Measurements from ENCODE around the gene WDR27.

Gene WDR27

DNA sequence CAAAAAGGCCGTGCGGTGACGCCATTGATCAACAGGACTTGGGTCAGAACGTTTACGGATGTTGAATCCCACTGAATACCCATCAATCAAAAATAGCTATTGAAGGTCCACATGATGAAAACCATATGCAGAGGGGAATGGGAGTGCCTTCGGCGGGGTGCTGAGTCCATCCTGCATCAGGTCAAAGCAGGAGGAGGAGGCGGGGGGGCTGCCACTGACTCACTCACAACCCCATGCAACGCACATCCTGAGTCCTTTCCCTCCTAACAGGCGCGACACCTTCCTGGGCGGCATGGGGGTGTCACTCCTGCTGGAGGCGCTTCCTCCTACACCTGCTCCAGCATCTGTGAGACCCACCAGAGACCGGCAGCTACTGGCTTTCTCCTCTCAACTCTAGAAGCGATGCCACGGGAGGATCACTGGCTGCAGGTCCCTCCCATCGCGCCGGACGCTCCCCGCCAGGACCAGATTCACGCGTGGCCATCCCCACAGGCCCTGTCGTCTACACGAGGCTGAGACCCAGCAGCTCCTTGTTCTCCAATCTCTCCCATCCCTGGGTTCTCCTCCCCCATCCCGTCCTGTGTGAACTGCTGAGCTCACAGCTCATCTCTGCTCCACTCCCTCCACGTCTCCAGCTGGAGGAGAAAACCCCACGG lies 277.6 kb downstream of the WDR27 start:
- no peak for DNase-seq

DNA sequence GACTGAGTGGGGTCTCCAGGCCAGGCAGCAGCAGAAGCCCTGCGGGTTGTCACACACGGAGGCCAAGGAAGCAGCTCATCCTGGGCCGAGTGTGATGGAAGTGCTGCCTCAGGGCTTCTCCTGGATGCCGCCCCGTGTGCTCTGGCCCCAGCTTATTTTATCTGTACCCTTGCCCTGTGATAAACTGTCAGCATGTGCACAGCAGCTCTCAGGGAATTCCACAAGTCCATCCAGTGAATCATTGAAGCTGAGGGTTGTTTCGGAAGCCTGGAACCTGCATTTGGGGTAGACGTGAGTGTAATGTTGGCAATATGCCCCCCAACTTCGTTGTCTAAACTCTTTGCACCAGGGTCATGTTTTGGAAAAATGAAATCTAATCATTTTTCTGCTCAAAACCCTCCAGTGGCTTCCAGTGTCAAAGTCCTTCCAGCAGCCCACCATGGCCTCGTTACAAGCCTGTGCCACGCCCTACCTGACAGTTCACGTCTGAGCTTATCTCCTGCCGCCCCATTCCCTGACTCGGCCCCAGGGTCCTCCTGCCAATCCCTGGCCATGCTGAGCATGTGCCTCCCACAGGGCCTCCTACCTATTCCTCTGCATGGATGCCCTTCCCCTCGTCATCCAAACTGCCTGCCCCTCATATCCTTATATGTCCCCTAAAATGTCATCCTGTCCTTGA lies 280.1 kb downstream of the WDR27 start:
- DNase-seq: no peak

GRCh38 chr6:169420912-169421543 lies 280.8 kb downstream of the WDR27 start:
- DNase-seq: no peak

DNA sequence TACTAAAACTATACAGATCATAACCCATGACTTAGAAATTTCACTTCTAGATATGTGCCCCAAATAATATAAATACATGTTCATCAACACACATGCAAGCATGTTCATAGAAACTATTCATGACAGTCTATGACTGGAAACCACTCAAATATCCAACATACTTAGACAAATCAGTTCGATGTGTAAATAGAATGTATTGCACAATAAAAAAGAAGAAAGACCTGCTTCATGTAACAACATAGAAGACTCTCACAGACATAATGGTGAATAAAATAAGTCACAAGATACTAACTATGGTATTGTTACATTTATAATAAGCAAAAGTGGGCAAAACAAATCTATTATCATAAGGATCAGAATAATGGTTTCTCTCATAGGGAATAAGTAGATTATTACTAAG lies 284.7 kb downstream of the WDR27 start:
- no peak for DNase-seq

GRCh38 chr6:169416249-169416648 lies 285.6 kb downstream of the WDR27 start:
- DNase-seq: no peak

- DNase-seq: no peak
These were observed 286.6 kb downstream of the WDR27 start for GRCh38 chr6:169415179-169415578.

- no peak for DNase-seq
These were observed 290.1 kb downstream of the WDR27 start for GRCh38 chr6:169411722-169412121.

GRCh38 chr6:169411296-169411695 lies 290.5 kb downstream of the WDR27 start:
- no peak for DNase-seq

GRCh38 chr6:169409742-169410312 lies 292.0 kb downstream of the WDR27 start:
- DNase-seq: no peak

GRCh38 chr6:169407325-169407724 lies 294.5 kb downstream of the WDR27 start:
- DNase-seq: no peak
